Endothelial cell of hepatic sinusoid (primary cell): ENCODE results near the gene PMEPA1.

ENCODE experiments used
- in situ Hi-C: cut with HindIII; loops from 2 replicates; pipeline ENCODE4 v1.10.0; 2017; ENCODE audit warnings: low sequenced_read_pairs

PMEPA1 gene

DNA sequence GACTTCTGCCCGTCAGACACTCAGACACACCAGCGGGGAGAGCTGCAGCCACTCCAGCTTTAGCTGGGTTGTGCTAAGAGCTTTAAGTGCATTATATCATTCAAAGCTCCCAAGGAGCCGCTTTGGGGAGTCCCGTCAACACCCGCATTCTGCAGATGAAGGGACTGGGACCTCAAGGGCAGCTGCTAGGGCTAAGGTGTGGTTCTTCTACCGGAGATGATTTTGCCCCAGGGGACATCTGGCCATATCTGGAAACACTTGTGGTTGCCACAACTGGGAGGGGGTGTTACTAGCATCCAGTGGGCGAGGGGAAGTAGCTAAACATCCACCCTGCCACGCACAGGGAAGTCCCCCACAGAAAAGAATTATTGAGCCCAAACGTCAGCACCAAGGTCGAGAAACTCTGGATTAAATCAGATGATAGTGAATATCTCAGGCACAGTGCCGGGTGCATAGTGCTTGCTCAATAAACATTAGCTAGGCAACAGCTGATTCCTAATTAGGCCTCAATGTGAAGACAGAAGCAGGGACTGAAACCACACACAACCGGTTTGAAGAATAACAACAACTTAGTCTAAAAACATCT lies 29.6 kb downstream of the PMEPA1 start:
- in situ Hi-C loops, result no loop called here

DNA sequence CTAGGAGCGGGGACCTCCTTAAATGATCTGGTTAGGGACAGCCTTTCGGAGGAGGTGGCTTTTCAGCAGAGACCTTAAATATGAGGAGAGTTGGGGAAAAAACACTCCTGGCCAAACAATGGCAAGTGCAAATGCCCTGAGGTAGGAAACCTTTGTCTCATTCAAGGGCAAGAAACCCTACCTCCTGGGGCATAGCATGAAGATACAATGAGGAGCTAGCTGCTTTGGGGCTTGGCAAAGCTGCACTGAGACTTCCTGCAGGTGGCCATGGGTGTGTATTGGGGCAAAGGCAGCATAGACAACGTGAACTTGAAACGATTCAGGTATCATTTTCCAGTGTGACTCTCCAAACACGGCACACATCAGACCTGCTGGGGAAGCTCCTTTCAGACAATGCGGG lies 30.7 kb downstream of the PMEPA1 start:
- in situ Hi-C loops, result no loop called here

DNA sequence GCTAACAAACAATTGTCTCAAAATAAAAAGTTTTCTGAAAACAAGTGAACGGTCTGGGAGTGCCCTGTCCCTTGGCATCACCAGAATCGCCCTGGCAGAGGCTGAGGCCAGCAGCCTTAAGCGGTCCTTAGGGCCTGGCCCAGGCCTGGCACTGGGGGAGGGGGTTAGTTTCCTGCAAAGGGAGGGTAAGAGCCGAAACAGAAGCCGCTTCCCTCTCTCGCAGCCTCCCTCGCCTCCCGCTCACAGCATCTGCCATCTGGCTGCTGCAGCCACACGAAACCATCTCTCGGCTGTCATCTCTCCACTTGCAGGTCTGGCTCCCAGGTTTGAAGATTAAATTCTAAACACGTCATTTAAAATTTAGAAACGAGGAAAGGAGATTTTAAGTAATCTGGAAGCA lies 31.5 kb downstream of the PMEPA1 start:
- in situ Hi-C loops, result no loop called here

DNA sequence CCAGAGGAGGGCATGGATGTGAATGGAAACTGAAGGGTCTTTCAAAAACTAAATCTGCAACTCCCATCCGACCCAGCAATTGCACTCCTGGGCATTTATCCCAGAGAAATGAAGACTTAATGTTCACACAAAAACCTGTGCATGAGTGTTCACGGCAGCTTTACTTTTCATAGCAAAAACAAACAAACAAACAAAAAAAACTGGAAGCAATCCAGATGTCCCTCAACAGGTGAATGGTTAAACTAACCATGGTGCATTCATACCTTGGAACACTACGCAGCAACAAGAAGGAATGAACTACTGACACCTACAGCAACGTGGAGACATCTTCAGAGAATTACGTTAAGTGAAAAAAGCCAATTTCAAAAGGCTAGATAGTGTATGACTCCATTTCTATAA lies 32.2 kb downstream of the PMEPA1 start:
- in situ Hi-C loops, result no loop called here

DNA sequence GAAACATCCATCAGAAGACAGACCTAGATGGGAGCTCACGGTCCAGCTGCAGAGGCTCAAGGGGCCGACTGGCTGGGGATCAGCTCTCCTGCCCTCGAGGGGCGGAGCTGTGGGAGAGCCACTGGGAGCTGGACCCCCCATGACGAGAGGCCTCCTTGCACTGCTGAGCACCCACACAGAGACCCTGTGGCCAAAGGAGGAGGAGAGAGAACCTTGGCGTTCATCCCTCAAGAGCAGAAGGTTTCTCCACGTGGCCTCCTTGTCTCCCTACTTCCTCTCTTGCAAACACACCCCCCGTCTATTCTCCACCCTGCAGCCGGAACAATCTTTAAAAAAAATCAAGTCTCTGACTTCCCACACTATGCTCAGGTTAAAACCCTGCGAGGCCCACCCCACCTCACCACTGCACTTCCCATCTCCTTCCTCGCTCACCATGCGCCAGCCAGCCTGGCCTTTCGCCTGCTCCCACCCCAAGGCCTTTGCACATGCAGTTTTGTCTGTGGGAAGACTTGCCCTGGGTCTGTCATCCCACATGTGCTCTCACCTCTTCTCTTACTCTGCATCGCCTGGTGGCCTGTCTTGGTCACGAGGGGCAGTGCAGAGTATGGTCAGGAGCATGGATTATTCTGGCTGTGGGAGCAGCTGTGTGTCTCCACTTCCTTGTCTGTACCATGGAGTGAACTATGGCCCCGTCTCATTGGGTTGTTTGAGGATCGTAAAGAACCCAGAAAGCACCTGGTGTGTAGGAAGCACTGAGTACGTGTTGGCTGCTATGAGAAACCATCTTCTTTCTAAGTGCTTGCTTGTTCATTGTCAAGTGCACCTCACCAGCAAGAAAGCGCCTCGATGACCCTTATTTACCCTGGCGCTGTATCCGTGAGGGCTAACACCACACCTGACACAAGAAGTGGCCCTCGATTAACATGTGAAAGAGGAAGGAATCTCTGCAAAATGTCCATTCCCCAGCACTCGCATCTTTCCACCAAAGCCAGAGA lies 32.9 kb downstream of the PMEPA1 start:
- in situ Hi-C loops, result no loop called here

DNA sequence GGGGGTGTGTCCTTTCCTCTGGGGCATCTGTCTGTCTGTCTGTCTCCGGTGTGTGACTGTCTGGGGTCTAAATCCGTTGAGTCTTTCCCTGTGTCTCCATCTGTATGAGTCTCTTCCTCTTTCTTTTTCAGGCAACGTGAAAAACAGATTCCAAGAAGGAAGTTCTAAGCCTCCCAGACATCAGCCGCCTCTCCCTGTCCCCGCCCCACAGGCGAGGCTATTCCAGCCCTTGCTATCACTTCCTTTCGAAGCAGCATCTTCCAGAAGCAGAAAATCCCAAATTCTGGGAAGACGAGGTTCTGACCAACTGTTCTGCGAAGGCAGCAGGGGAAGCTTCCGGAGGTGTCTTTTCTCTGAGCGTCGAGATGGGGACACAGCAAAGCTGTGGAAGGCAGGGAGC lies 34.0 kb downstream of the PMEPA1 start:
- in situ Hi-C loops, result no loop called here

DNA sequence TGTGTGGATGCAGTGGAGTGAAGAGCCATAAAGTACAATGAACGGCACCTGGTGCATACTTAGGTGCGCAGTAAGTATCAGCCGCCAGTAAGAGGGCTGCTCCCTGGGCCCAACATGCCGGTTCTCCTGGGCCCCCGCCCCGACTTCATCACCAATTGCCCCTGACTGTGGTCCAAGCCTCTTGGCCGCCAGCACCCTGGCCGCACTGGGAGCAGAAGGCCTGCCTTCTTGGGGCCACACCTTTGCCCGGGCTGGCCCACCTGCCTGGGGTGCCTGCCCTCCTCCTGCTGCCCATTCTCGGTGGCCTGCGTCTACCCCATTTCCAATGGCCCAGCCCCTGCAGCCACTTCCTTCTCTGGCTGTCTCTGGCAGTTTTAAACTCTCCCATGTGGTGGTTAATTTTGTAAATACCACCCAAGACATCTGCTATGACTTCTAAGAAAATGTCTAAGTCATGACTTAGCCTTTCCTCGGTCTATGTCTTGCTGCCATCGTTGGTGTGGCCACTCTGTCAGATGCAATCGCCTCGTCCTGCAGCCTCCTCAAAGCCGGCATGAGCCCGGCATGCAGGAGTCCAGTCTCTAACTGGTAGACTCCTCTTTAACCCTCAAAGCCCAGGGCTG lies 36.8 kb downstream of the PMEPA1 start:
- in situ Hi-C loops, result no loop called here

DNA sequence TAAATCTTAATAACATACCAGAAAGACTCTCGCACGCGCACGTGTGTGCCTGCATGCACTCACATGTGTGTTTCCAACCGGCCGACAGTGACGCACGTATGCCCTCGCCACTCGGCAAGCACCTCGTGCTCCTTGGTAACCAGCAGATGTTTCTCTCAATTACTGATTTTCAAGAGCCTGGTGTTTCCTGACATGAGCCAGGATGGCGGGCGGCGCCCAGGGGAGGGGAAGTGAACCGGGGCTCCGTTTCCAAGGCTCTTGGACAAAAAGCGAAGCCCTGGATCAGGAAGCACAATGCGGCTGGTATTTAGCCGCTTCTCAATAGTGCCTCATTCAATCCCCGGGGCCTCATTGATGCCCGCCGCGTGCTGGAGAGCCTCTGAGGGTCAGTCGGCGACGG lies 37.7 kb downstream of the PMEPA1 start:
- in situ Hi-C loops, result no loop called here

DNA sequence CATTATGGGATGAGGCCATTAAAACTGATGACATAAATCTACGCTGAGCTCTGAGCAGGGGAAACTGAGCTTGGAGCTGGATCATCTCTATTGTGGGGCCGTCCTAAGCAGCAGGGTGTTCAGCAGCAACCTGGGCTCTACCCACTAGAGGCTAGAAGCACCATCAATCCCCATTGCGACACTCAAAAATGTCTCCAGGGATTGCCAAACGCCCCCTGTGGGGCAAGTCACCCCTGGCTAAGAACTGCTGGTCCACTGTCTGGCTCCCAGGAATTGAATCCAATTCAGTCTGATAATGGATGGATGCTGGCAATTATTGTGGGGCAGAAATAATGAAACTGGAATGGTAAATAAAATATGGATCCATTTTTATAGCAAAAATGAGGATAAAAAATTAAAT lies 38.2 kb downstream of the PMEPA1 start:
- in situ Hi-C loops, result no loop called here

DNA sequence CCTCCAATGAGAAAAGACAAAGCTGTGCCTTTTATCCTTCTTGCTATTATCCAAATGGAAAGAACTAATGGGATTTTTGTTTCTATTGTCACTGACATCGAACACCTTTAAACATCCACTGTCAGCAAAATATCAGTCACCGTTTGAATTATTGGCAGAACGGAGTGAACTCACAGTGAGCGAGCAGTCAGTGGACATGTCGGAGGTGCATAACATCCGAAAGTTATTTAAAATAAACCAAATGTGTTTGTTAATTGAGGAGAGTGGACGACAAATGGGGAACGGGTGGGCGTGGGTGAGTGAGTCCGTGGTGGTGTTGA lies 38.8 kb downstream of the PMEPA1 start:
- in situ Hi-C loops, result no loop called here

DNA sequence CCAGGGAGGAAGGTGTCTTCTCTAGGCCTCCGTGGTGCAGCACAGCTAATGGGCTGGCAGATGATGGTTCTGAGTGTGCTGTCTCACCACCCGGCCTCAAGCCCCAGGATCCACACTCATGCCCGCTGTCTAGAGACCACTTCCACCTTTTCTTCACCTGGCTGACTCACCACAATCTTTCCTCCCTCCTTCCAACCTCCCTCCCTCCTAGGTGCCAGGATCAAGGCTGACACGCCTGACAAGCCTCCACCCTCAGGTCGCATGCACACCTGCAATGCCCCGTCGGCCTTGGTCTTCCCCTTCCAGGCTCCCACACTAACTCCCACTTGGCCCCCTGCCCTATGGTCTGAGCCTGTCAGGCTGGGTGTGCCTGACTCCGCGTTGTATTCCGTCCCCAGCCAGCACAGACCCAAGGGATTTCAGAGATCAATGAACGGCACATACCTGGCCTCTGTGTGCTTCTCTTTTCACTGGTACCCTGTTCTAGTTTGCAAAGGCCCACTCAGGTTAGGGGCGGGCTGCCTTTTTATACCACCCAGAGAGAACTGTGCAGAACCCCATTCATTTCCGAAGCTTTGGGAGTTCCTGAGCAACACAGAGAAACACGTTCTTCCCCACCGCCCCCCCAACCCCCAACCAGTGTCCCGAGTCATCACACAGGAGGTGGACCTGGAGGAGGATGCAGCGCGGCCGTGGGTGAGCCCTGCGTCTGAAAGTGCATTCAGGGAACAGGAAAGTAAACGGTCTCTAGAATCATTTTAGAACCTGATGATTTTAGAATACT lies 39.3 kb downstream of the PMEPA1 start:
- in situ Hi-C loops, result no loop called here

DNA sequence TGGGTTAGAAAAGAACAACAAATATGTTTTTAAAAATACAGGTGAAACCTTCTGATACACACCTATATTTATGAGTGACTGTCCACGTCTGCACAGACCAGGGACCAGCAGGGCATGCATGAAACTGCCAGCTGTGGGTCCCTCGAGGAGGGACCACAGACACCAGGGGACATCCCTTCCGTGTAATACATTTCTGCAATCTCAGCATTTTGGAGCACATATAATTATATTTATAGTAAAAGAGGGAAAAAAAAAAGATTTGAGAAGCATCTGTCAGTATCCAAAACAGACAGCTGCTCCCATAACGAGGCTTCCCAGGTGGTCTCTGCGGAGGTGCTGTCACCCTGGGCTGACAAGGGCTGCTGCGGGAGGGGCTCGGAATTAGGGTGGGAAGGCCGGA lies 40.2 kb downstream of the PMEPA1 start:
- in situ Hi-C loops, result no loop called here

DNA sequence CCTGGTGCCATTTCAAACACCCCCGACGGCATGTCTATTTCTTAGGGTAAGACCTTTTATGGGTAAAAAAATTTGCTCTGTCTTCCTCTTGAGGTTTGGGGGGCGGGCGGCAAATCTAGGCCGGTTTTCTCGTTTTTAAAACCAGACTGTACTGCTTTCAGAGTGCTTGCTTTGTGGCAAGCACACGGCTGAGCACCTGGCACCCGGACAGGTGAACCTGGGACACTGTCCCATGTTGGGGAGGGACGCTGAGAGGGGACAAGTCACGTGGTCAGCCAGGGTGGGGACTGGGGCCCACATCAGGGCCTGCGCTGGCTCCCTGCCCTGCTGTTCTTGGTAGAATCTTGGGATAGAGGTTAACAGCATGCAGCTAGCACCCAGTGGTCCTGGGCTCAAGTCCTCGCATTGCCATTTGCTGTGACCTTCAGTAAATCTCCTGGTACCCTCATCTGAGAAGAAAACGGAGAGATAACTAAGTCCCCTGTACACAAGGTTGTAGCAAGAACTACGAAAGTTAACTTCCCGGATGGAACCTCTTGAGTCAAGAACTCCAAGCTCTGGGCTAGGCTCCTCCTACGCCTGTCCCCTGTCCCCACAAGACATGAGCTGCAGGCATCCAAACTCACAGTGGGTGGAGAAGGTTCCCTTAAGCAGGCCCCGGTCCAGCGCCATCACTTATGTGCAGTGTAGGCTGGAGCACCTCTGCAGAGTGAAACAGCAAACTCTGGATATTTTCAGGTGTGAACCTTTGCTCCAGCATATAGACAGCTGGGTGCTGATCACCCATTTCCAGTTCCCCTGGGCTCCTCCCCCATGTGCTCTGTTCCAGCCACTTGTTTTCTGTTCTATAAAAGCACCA lies 41.7 kb downstream of the PMEPA1 start:
- in situ Hi-C loops, result no loop called here

DNA sequence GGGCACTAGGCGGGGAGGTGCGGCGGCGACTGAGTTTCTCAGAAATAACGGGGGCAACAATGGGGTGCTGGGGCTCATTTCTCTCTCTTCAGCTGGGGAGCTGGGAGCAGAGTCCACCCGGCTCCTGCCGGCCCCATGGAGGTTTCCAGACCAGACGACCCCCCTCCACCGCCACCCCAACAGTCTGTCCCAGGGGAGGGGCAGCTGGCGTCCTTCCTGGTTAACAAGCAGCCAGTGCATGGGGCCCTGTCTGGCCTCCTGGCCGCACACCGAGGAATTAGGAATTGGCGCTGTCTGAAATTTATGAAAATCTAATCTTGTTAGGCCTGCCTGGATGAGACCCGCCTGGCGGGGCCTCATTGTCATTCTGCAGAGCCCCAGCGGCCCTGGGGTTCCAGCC lies 42.4 kb downstream of the PMEPA1 start:
- in situ Hi-C loops, result no loop called here

DNA sequence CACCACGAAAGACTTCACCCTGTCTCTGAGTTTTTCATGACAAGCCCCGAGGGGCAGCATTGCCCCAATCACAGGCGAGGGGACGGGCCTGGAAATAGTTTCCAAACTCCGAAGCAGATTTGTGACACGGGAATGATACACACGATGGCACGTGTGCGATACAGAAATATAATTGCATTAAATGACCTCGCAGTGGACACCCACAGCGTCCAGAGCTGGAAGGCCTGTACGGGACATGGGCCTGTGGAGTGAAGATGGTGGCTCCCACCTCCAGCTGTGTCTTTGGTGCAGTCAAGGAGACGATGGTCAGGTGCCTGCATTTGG lies 43.0 kb downstream of the PMEPA1 start:
- in situ Hi-C loops, result no loop called here

DNA sequence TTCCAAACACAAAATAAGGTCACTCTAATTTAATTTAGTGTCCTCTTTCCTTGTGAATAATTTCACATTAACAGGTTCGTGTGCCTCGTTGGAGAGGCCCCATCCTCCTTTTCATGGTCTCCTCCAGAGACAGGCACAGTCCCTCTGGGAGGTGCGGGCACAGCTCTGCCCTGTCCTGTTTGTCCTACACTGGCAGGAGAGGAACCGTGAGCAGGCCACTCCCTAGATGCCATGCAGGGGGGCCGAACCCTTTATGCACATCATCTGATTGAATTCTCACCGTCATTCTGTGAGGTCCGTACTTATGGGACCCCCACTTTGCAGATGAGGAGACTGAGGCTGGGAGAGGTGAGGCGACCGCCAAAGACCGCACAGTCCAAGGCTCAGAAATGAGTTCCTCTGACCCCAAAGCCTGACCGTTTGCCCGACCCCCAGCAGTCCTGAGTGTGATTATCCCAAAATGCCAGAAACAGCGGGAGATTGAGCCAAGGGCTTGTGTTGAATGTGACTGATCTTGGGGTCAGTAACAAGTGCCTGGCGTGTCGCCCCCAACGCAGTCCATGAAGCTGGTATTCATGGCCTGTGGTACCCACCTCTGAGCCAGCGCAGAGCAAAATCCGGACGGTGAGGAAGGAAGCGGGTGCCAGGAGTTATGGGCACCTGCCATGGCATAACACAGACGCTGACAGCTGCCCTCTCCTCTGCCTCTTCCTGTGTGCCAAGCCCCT lies 43.5 kb downstream of the PMEPA1 start:
- in situ Hi-C loops, result no loop called here

DNA sequence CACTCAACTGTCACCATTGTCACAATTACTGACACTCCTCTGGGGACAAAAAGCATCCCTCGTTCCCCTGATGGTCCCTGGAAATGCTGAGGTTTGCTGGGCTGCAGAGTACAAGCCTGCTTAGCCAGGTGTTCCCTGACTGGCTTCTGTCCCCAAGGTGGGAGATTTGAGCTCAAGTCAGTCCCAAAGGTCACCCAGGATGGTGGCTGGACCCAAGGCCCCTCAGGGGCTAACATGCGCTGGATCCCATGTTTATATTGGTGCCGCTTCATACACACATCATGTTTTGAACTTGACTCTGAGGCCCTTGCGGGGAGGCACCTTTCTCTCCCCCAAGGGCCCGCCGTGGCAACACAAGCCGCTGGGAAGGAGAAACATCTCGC lies 44.2 kb downstream of the PMEPA1 start:
- in situ Hi-C loops, result no loop called here

DNA sequence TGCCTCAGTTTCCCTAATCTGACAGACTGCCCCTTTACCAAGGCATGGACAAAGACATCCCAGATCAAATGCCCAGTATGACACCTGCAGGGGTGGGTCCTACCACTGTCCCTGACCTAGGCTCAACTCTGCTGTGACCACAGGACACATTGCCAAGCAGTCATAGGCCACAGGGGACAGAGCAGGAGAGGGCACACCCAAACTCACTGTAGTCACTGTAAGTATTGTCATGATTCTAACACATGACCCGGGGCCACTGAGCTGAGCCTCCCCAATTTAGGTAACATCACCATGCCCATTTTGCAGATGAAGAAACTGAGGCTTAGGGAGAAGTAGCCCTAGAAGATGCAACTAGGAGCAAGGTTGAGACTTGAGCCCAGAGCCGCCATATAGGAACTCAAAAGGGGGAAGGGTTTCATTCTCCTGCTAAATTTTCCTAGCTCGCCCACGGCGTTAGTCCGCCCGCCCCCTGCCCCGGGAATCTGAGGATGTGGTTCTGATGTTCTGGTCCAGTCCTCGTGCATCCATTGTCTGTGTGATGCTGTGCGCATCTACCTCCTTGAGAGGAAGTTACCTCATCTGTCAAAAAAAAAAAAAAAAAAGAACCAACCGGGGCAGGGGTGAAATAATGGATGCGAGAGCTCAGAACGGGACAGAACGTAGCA lies 44.8 kb downstream of the PMEPA1 start:
- in situ Hi-C loops, result no loop called here

DNA sequence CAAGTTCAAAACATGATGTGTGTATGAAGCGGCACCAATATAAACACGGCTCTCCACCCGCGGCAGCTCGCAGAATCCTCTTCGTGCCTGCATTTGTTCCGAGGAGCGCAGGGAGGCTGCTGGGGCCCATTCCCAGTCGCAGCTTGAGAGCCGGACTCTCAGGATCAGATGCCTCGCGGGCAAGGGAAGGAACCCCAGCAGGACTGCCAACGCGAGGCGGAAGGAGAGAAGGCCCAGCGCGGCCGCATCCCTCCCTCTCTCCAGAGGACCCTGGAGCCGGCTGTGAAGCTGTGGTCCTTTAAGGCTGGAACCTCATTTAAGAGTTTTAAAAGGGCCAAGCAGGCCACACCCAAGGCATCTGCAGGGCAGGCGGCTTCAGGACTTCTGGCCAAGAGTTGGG lies 45.3 kb downstream of the PMEPA1 start:
- in situ Hi-C loops, result no loop called here
